Stomach (tissue), 9 donors: ENCODE data around the gene SIVA1. TPM values are rescaled to one million over a fixed set of nuclear protein-coding genes. Genes with fewer than 3 reads are reported as not detected.
A peak's percentile ranks its signal among the peaks of the same experiment; 100 is the strongest.

Experiments used
- DNase-seq, 2 donors: peaks; one replicate each; pipeline versions ENCODE4 v3.0.0 to v3.0.0-alpha.2; 2013 to 2019
- H3K27ac ChIP-seq, 5 donors: fragments of 200-600 bp in 4 of 5; sonication (generic) in 4 of 5; one replicate each; pipeline ENCODE4 v1.5.1; 2013 to 2019; ENCODE audit warnings: mild to moderate bottlenecking in 1 of 5, moderate library complexity in 1 of 5
- H3K27me3 ChIP-seq, 3 donors: fragments of 200-600 bp; sonication (generic); one replicate each; pipeline ENCODE4 v1.5.1; 2017 to 2019; ENCODE audit warnings: mixed run types in 1 of 3
- H3K36me3 ChIP-seq, 4 donors: fragments of 200-600 bp; sonication (generic); 1 replicate in 3 of 4; 2 replicates in 1 of 4; pipeline ENCODE4 v1.5.1; 2016 to 2019
- H3K4me1 ChIP-seq, 4 donors: fragments of 200-600 bp; sonication (generic); one replicate each; pipeline ENCODE4 v1.5.1; 2016 to 2019
- H3K4me3 ChIP-seq, 4 donors: fragments of 200-600 bp; sonication (generic) in 3 of 4; one replicate each; pipeline ENCODE4 v1.5.1; 2016 to 2019; ENCODE audit warnings: mild to moderate bottlenecking in 1 of 4
- H3K9me3 ChIP-seq, 4 donors: fragments of 200-600 bp; sonication (generic); one replicate each; pipeline ENCODE4 v1.5.1; 2016 to 2019
- CTCF ChIP-seq, 7 experiments: fragments of 450-650 bp in 4 of 7; fragments of 200-600 bp in 3 of 7; sonication (generic) in 3 of 7; IDR thresholded peaks; one replicate each; pipeline ENCODE4 v1.5.1; 2016 to 2019; ENCODE audit warnings: antibody characterized with exemption in 7 of 7, control low read depth in 2 of 7, mild to moderate bottlenecking in 1 of 7
- EP300 ChIP-seq: sonication (generic); formaldehyde crosslinking; IDR thresholded peaks from one replicate; pipeline ENCODE4 v1.6.1; 2017; ENCODE audit warnings: antibody characterized with exemption
- POLR2A ChIP-seq, 4 donors: fragments of 450-650 bp; IDR thresholded peaks; one replicate each; pipeline ENCODE4 v1.6.1; 2016; ENCODE audit warnings: antibody characterized with exemption in 4 of 4, control low read depth in 2 of 4, mild to moderate bottlenecking in 1 of 4, moderate library complexity in 1 of 4
- POLR2AphosphoS5 ChIP-seq, 3 donors: sonication (generic); formaldehyde crosslinking; IDR thresholded peaks; one replicate each; pipeline ENCODE4 v1.6.1; 2016; ENCODE audit warnings: antibody characterized with exemption in 3 of 3
- WGBS, 5 donors: extraction: QIAGEN DNeasy Blood & Tissue Kit in 3 of 5; methylation state at CpG; one replicate each; pipeline versions ENCODE4 v1.1.5 to v1.1.7; 2013 to 2018; 5-methylcytosine and 5-hydroxymethylcytosine counted together
- intact Hi-C: fragments of 100-400 bp; cut with DNase I; formaldehyde crosslinking; loops from one replicate; pipeline ENCODE4 v1.15.1; 2023; ENCODE audit warnings: low total_unique reads
- polyA plus RNA-seq, 3 donors: library from polyadenylated mRNA; stranded (reverse); fragments of 200-250 nt; gene quantifications; one replicate each; pipeline ENCODE4 v1.2.3, GENCODE V29; 2013
- total RNA-seq, 5 donors: library from RNA; depleted of rRNA; stranded (reverse); fragments of >200 nt; gene quantifications; one replicate each; pipeline versions ENCODE4 v1.1.0 to v1.2.3, GENCODE V29; 2014 to 2016
- donor health status: healthy with polysubstance abuse.
- donor health status: Bipolar disorder and iron deficiency.
- donor health status: healthy.

SIVA1 gene
- total and polyA plus RNA-seq, 8 donors = 73.3 to 366 (median 230) TPM

- Histone ChIP-seq H3K9me3 (no peaks in the 10 kb centered on the region), H3K27ac (peak overlapping the region in 1 of 5 donors; percentile 81), H3K4me1 (peaks cover 29 to 52% (median 50%) of the 10 kb centered on the region in 4 donors), H3K36me3 (peaks cover 9 to 41% (median 34%) of the 10 kb centered on the region in 4 donors), H3K27me3 (no peaks in the 10 kb centered on the region), H3K4me3 (no peak overlapping the region)
- 66 to 77% (median 74%) methylated on average over 14 to 18 of the region's 18 CpGs for WGBS, 5 donors
- intact Hi-C loops = no loop called here
- TF ChIP-seq CTCF (IDR thresholded peaks at IDR 0.05) (no peak), POLR2A (IDR thresholded peaks at IDR 0.05) (no peak), EP300 (no peak), POLR2AphosphoS5 (IDR thresholded peaks at IDR 0.05) (no peak)
- DNase-seq = no peak
Observed at GRCh38 chr14:104721505-104722431, 31.2 kb upstream of the SIVA1 start.

GRCh38 chr14:104722938-104723650 lies 29.9 kb upstream of the SIVA1 start:
- H3K4me3 ChIP-seq = peak overlapping the region in 3 of 4 donors; percentile 61 to 76 (median 68)
- peak overlapping the region in 4 of 5 donors; percentile 61 to 81 (median 71) for H3K27ac ChIP-seq
- 33 to 45% (median 34%) methylated on average over 9 to 26 of the region's 26 CpGs for WGBS, 5 donors

GRCh38 chr14:104723651-104724406 lies 29.1 kb upstream of the SIVA1 start, which contains the start of gene ADSS1:
Gene ADSS1 (plus strand): TSS chr14:104724229. CDS start chr14:104724271, 42 bp downstream.
- TF ChIP-seq EP300 (no peak), CTCF (IDR thresholded peaks at IDR 0.05) (peak in 5 of 7 experiments; percentile 79 to 98 (median 82)), POLR2A (IDR thresholded peaks at IDR 0.05) (no peak), POLR2AphosphoS5 (IDR thresholded peaks at IDR 0.05) (no peak)
- intact Hi-C loops = no loop called here
- Histone ChIP-seq H3K4me1 (peaks cover 29 to 56% (median 53%) of the 10 kb centered on the region in 4 donors), H3K27ac (peak within 1 kb of the TSS; percentile 61 to 81 (median 74)), H3K27me3 (no peaks in the 10 kb centered on the region), H3K9me3 (no peaks in the 10 kb centered on the region), H3K4me3 (peak within 1 kb of the TSS; percentile 61 to 76 (median 66)), H3K36me3 (peaks cover 8 to 22% (median 16%) of the 10 kb centered on the region in 4 donors)
- 0 to 3% (median 1%) methylated on average over 8 to 79 of the region's 82 CpGs for WGBS, 5 donors
- peak; percentile 68 to 83 for DNase-seq

More at GRCh38 chr14:104722938-104723650, 29.9 kb upstream of the SIVA1 start:
- Histone ChIP-seq H3K27me3 (no peaks in the 10 kb centered on the region), H3K9me3 (no peaks in the 10 kb centered on the region), H3K4me1 (peaks cover 29 to 56% (median 53%) of the 10 kb centered on the region in 4 donors), H3K36me3 (peaks cover 9 to 29% (median 23%) of the 10 kb centered on the region in 4 donors)
- intact Hi-C loops = no loop called here
- DNase-seq = no peak
- TF ChIP-seq EP300 (no peak), POLR2A (IDR thresholded peaks at IDR 0.05) (no peak), POLR2AphosphoS5 (IDR thresholded peaks at IDR 0.05) (no peak), CTCF (IDR thresholded peaks at IDR 0.05) (no peak)
